K562 (cell line): ENCODE results near the gene HPS4. TPM values are rescaled to one million over a fixed set of nuclear protein-coding genes. Genes with fewer than 3 reads are reported as not detected.

Experiments
- ATAC-seq: fragments of 200-7000 bp; cut with Tn5 transposase; 3 replicates; pipeline ENCODE4 v1.9.1; 2020; ENCODE audit warnings: moderate library complexity
- BruUV-seq: library from RNA; stranded (reverse); fragments of 400-500 nt; replicated peaks from 2 replicates; lab custom pipeline; 2021; lab: Mats Ljungman, UMichigan
- CTCF ChIA-PET: fragments of 300-600 bp; formaldehyde crosslinking; extraction: SDS; loops from one replicate; lab custom pipeline; 2021; ENCODE audit warnings: low intra/inter-chr PET ratio; lab: Yijun Ruan, JAX
- POLR2A ChIA-PET: fragments of 300-600, 350-650 bp; sonication (Branson Sonifier 250); formaldehyde crosslinking; extraction: SDS; loops from one replicate; lab custom pipeline; 2021; ENCODE audit warnings: antibody characterized with exemption, inconsistent platforms; lab: Yijun Ruan, JAX
- DNase-seq, 4 experiments: peaks; one replicate each; pipeline versions ENCODE4 v3.0.0 to v3.0.0-alpha.2; 2011 to 2018; ENCODE audit warnings: low spot score in 3 of 4, mixed read lengths in 3 of 4; ENCODE audit errors: extremely low read depth in 1 of 4
- FAIRE-seq: peaks from 2 replicates; lab custom pipeline; 2011; peaks lifted over from hg19 to GRCh38; lab: Jason Lieb, UNC
- H2AFZ ChIP-seq: 2 replicates; pipeline ENCODE4 v1.6.0; 2011; ENCODE audit warnings: low read depth, low read length, control low read depth, inconsistent platforms
- H3K27ac ChIP-seq: fragments of 200-600 bp; 3 replicates; pipeline ENCODE4 v1.8.0; 2011; ENCODE audit warnings: low read depth, mild to moderate bottlenecking, control low read depth, inconsistent platforms, low read length, moderate library complexity, mixed read lengths; ENCODE audit errors: extremely low read depth
- H3K27me3 ChIP-seq, 2 experiments: fragments of 300-600 bp in 1 of 2; 2 replicates in 1 of 2; 3 replicates in 1 of 2; pipeline versions ENCODE4 v1.6.0 to v1.8.0; 2011; ENCODE audit warnings: inconsistent platforms in 2 of 2, low read length in 2 of 2, mild to moderate bottlenecking in 1 of 2, mixed read lengths in 1 of 2, moderate library complexity in 1 of 2; ENCODE audit not compliant: control insufficient read depth in 2 of 2, insufficient read depth in 2 of 2
- H3K36me3 ChIP-seq: fragments of 300-600 bp; 3 replicates; pipeline ENCODE4 v1.8.0; 2011; ENCODE audit warnings: mild to moderate bottlenecking, low read length, inconsistent platforms; ENCODE audit not compliant: control insufficient read depth, insufficient read depth
- H3K4me1 ChIP-seq, 2 experiments: fragments of 200-600 bp in 1 of 2; replicated peaks in 1 of 2; 2 replicates in 1 of 2; 3 replicates in 1 of 2; pipeline versions ENCODE4 v1.5.1 to v1.8.0; 2011; ENCODE audit warnings: inconsistent platforms in 2 of 2, low read length in 2 of 2, mild to moderate bottlenecking in 1 of 2, mixed read lengths in 1 of 2, moderate library complexity in 1 of 2; ENCODE audit not compliant: control insufficient read depth in 2 of 2, insufficient read depth in 2 of 2
- H3K4me2 ChIP-seq: 2 replicates; pipeline ENCODE4 v1.6.1; 2011; ENCODE audit warnings: low read length, control low read depth, inconsistent platforms, mixed read lengths; ENCODE audit not compliant: insufficient read depth
- H3K4me3 ChIP-seq: fragments of 200-600 bp; sonication (generic), shearing (Covaris generic); 2 replicates; pipeline ENCODE4 v1.5.1; 2016; ENCODE audit warnings: control low read depth, inconsistent platforms
- H3K79me2 ChIP-seq: fragments of 200-600 bp; 3 replicates; pipeline ENCODE4 v1.8.0; 2011; ENCODE audit warnings: low read length, inconsistent platforms; ENCODE audit not compliant: control insufficient read depth, insufficient read depth
- H3K9ac ChIP-seq, 2 experiments: 2 replicates each; pipeline versions ENCODE4 v1.6.0 to v1.6.1; 2011; ENCODE audit warnings: low read depth in 2 of 2, low read length in 2 of 2, control low read depth in 1 of 2, inconsistent platforms in 1 of 2, mild to moderate bottlenecking in 1 of 2, mixed read lengths in 1 of 2; ENCODE audit not compliant: insufficient read depth in 1 of 2
- H3K9me1 ChIP-seq: one replicate; pipeline ENCODE4 v1.6.0; 2011; ENCODE audit warnings: inconsistent platforms, mild to moderate bottlenecking, low read length, moderate library complexity; ENCODE audit not compliant: control insufficient read depth, insufficient read depth
- H3K9me3 ChIP-seq: replicated peaks from 2 replicates; pipeline ENCODE4 v1.5.1; 2011; ENCODE audit warnings: low read depth, low read length, inconsistent platforms; ENCODE audit not compliant: control insufficient read depth, insufficient read depth
- H4K20me1 ChIP-seq: replicated peaks from 2 replicates; pipeline ENCODE4 v1.6.1; 2011; ENCODE audit warnings: low read length, inconsistent platforms, mixed read lengths; ENCODE audit not compliant: control insufficient read depth, insufficient read depth
- ATF1 ChIP-seq, 2 experiments: fragments of 450-650 bp in 1 of 2; IDR thresholded peaks; 2 replicates each; pipeline ENCODE4 v1.6.1; 2016; ENCODE audit warnings: missing compliant biosample characterization in 1 of 2, missing genetic modification characterization in 1 of 2
- CAMTA2 ChIP-seq: fragments of 250-450 bp; sonication (Bioruptor Pico); conservative IDR thresholded peaks from 2 replicates; pipeline ENCODE4 v1.5.1; 2022
- CTCF ChIP-seq, 3 experiments: IDR thresholded peaks in 2 of 3; conservative IDR thresholded peaks in 1 of 3; 2 replicates each; pipeline ENCODE4 v1.5.1; 2011 to 2012; ENCODE audit warnings: low read length in 3 of 3, mild to moderate bottlenecking in 3 of 3, control low read depth in 2 of 3, improper control_type of control experiment in 1 of 3, inconsistent platforms in 1 of 3, low read depth in 1 of 3, mixed read lengths in 1 of 3, moderate library complexity in 1 of 3; ENCODE audit not compliant: insufficient read depth in 2 of 3
- FOXA1 ChIP-seq: fragments of 450-650 bp; IDR thresholded peaks from 2 replicates; pipeline ENCODE4 v1.6.1; 2016; ENCODE audit warnings: mild to moderate bottlenecking, borderline replicate concordance
- L3MBTL2 ChIP-seq: fragments of 450-650 bp; IDR thresholded peaks from 2 replicates; pipeline ENCODE4 v1.6.1; 2016; ENCODE audit warnings: mild to moderate bottlenecking, moderate library complexity
- SNAPC5 ChIP-seq: fragments of 250-450 bp; sonication (Bioruptor Pico); IDR thresholded peaks from 2 replicates; pipeline ENCODE4 v1.8.0; 2021; ENCODE audit warnings: moderate library complexity, mild to moderate bottlenecking, inconsistent platforms
- SP2 ChIP-seq: IDR thresholded peaks from 2 replicates; pipeline ENCODE4 v1.6.1; 2011; ENCODE audit warnings: mild to moderate bottlenecking, low read depth, low read length, moderate library complexity; ENCODE audit not compliant: poor library complexity, severe bottlenecking; ENCODE audit errors: extremely low read depth
- ZNF584 ChIP-seq: fragments of 200-800 bp; sonication (Bioruptor generic); IDR thresholded peaks from 2 replicates; pipeline ENCODE4 v1.6.1; 2016; ENCODE audit warnings: low read depth, mild to moderate bottlenecking, missing genetic modification characterization, missing compliant biosample characterization
- ZSCAN32 ChIP-seq: fragments of 450-650 bp; formaldehyde crosslinking; IDR thresholded peaks from 2 replicates; pipeline ENCODE4 v1.4.0; 2020; ENCODE audit warnings: mild to moderate bottlenecking, moderate library complexity
- whole genome bisulfite sequencing: fragments of 100-300 bp; shearing (Covaris generic); methylation state at CpG from one replicate; pipeline ENCODE4 v1.1.6; 2016; ENCODE audit warnings: low coverage, mixed read lengths; ENCODE audit not compliant: insufficient coverage; ENCODE audit errors: missing lambda C conversion rate; 5-methylcytosine and 5-hydroxymethylcytosine counted together
- in situ Hi-C: fragments of 300-500 bp; cut with MboI; formaldehyde crosslinking; loops from 4 replicates; pipeline ENCODE4 v1.15.0; 2018; ENCODE audit warnings: inconsistent platforms, mixed read lengths
- intact Hi-C: fragments of 100-400 bp; cut with micrococcal nuclease; formaldehyde crosslinking; loops from 2 replicates; pipeline ENCODE4 v1.14.2; 2022
- polyA plus RNA-seq, 8 experiments: library from polyadenylated mRNA; depleted of rRNA in 4 of 8; stranded (reverse) in 5 of 8; unstranded in 3 of 8; fragments of >200 nt; fragmentation: Nextera tagmentation in 2 of 8; fragmentation: Illumina TruSeq in 1 of 8; extraction: Ambion mirVana in 2 of 8; extraction: Trizol in 1 of 8; gene quantifications; 2 replicates each; pipeline versions ENCODE4 v1.2.1 to v1.2.3, GENCODE V29; 2011 to 2014; ENCODE audit warnings: inconsistent platforms in 1 of 8, missing spikeins in 1 of 8
- total RNA-seq, 7 experiments: library from RNA; depleted of rRNA in 6 of 7; stranded (reverse); fragments of >200 nt in 6 of 7; fragmentation: Illumina TruSeq in 2 of 7; extraction: Trizol in 2 of 7; gene quantifications; 2 replicates each; pipeline versions ENCODE4 v1.2.1 to v1.2.3, GENCODE V29; 2011 to 2021; ENCODE audit warnings: low replicate concordance in 1 of 7
- TF ChIP-seq, protein P1 (sequence below): fragments of 200-800 bp; sonication (Bioruptor generic); IDR thresholded peaks from 2 replicates; pipeline ENCODE4 v1.6.1; 2016; ENCODE audit warnings: missing genetic modification characterization, missing compliant biosample characterization
- TF ChIP-seq, protein P2 (sequence below): fragments of 450-650 bp; formaldehyde crosslinking; IDR thresholded peaks from 2 replicates; pipeline ENCODE4 v1.4.0; 2020; ENCODE audit warnings: mild to moderate bottlenecking, moderate library complexity

Gene HPS4
- total and polyA plus RNA-seq, 9 of the 15 experiments (the other 6 are each of a cell fraction or from before 2014, with no cell fraction given), result 12.8 to 29.2 (median 25.3) TPM

GRCh38 chr22:26430600-26430999, 53.0 kb downstream of the HPS4 start:
- in situ Hi-C loops (no loop called here), intact Hi-C loops (no loop called here)
- no peaks in the 10 kb centered on the region for H3K79me2 ChIP-seq
- H3K27me3 ChIP-seq, result peaks cover 2 to 6% of the 10 kb centered on the region in 2 experiments; a peak in 3 of 5 replicates
- no peak for FAIRE-seq
- no peak overlapping the region for H3K4me3 ChIP-seq
- H3K9me3 ChIP-seq, result no peaks in the 10 kb centered on the region
- H2AFZ ChIP-seq, result no peak overlapping the region
- H3K27ac ChIP-seq, result no peak overlapping the region
- peaks cover 0 to 27% of the 10 kb centered on the region in 2 experiments; a peak in 2 of 5 replicates for H3K4me1 ChIP-seq
- BruUV-seq, result no TSS peak
- no peak for DNase-seq
- no peak for ATAC-seq
- POLR2A ChIA-PET, result interaction anchor here (1.0 to 1.2 kb wide), 4 partner anchors 9 to 30 kb away, joined by 3 to 5 read pairs (median 4); no protein-coding TSS in a partner anchor
- 36% methylated on average over 2 of the region's 2 CpGs for WGBS
- H3K9me1 ChIP-seq, result no peaks in the 10 kb centered on the region
- H3K9ac ChIP-seq, result no peak overlapping the region
- TF ChIP-seq, protein P1, sequence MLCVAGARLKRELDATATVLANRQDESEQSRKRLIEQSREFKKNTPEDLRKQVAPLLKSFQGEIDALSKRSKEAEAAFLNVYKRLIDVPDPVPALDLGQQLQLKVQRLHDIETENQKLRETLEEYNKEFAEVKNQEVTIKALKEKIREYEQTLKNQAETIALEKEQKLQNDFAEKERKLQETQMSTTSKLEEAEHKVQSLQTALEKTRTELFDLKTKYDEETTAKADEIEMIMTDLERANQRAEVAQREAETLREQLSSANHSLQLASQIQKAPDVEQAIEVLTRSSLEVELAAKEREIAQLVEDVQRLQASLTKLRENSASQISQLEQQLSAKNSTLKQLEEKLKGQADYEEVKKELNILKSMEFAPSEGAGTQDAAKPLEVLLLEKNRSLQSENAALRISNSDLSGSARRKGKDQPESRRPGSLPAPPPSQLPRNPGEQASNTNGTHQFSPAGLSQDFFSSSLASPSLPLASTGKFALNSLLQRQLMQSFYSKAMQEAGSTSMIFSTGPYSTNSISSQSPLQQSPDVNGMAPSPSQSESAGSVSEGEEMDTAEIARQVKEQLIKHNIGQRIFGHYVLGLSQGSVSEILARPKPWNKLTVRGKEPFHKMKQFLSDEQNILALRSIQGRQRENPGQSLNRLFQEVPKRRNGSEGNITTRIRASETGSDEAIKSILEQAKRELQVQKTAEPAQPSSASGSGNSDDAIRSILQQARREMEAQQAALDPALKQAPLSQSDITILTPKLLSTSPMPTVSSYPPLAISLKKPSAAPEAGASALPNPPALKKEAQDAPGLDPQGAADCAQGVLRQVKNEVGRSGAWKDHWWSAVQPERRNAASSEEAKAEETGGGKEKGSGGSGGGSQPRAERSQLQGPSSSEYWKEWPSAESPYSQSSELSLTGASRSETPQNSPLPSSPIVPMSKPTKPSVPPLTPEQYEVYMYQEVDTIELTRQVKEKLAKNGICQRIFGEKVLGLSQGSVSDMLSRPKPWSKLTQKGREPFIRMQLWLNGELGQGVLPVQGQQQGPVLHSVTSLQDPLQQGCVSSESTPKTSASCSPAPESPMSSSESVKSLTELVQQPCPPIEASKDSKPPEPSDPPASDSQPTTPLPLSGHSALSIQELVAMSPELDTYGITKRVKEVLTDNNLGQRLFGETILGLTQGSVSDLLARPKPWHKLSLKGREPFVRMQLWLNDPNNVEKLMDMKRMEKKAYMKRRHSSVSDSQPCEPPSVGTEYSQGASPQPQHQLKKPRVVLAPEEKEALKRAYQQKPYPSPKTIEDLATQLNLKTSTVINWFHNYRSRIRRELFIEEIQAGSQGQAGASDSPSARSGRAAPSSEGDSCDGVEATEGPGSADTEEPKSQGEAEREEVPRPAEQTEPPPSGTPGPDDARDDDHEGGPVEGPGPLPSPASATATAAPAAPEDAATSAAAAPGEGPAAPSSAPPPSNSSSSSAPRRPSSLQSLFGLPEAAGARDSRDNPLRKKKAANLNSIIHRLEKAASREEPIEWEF (CRISPR knock-in tag), result no peak
- TF ChIP-seq L3MBTL2 (no peak), SP2 (no peak), CAMTA2 (CRISPR knock-in tag) (no peak), CTCF (IDR thresholded peaks at IDR 0.05 in 2 of 3, conservative IDR thresholded peaks at IDR 0.05 in 1 of 3; ENCODE audit: insufficient read depth in 2 of 3, low read depth in 1 of 3, low read length in 3 of 3) (no peak), FOXA1 (no peak), ZSCAN32 (CRISPR knock-in tag) (no peak), SNAPC5 (no peak), ZNF584 (CRISPR knock-in tag) (no peak), ATF1 (CRISPR knock-in tag; IDR thresholded peaks at IDR 0.05) (no peak), ATF1 (tag; IDR thresholded peaks at IDR 0.05) (no peak)
- TF ChIP-seq, protein P2, sequence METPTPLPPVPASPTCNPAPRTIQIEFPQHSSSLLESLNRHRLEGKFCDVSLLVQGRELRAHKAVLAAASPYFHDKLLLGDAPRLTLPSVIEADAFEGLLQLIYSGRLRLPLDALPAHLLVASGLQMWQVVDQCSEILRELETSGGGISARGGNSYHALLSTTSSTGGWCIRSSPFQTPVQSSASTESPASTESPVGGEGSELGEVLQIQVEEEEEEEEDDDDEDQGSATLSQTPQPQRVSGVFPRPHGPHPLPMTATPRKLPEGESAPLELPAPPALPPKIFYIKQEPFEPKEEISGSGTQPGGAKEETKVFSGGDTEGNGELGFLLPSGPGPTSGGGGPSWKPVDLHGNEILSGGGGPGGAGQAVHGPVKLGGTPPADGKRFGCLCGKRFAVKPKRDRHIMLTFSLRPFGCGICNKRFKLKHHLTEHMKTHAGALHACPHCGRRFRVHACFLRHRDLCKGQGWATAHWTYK, result no peak
- CTCF ChIA-PET, result no interaction called here
- H3K4me2 ChIP-seq, result no peak overlapping the region
- no peaks in the 10 kb centered on the region for H4K20me1 ChIP-seq
- no peaks in the 10 kb centered on the region for H3K36me3 ChIP-seq
